Measurements from ENCODE around the gene PRRC1. TPM values are rescaled to one million over a fixed set of nuclear protein-coding genes. Genes with fewer than 3 reads are reported as not detected.

The PRRC1 gene
- total RNA-seq, 1 experiment from 2014 or later: 109 TPM

GRCh38 chr5:127572930-127573329 lies 55.5 kb downstream of the PRRC1 start:
- Mint-ChIP-seq H3K4me1 (ENCODE audit: insufficient read depth, unreplicated experiment) (peaks cover 11% of the 10 kb centered on the region), H3K27me3 (ENCODE audit: insufficient read depth, unreplicated experiment) (peaks cover 6% of the 10 kb centered on the region), H3K4me3 (ENCODE audit: unreplicated experiment) (no peak overlapping the region), H3K27ac (ENCODE audit: low read depth, unreplicated experiment) (no peak overlapping the region), H3K9me3 (ENCODE audit: unreplicated experiment) (peaks cover 11% of the 10 kb centered on the region), H3K36me3 (ENCODE audit: insufficient read depth, unreplicated experiment) (no peaks in the 10 kb centered on the region)
- no TSS peak for BruUV-seq (replicated peaks)
- TF ChIP-seq CTCF (IDR thresholded peaks at IDR 0.05; ENCODE audit: unreplicated experiment): peak; percentile 32
- intact Hi-C loops (cut with micrococcal nuclease): no loop called here
- POLR2A ChIA-PET: no interaction called here
- DNase-seq (ENCODE audit: unreplicated experiment): peak; percentile 35
- CTCF ChIA-PET: interaction anchor here (0.6 to 7.3 kb wide), 30 partner anchors 9 to 629 kb away, joined by 3 to 82 read pairs (median 4); no protein-coding TSS in a partner anchor

GRCh38 chr5:127574852-127575679 lies 57.6 kb downstream of the PRRC1 start:
- Mint-ChIP-seq H3K4me3 (ENCODE audit: unreplicated experiment) (no peak overlapping the region), H3K27ac (ENCODE audit: low read depth, unreplicated experiment) (no peak overlapping the region), H3K9me3 (ENCODE audit: unreplicated experiment) (peaks cover 11% of the 10 kb centered on the region), H3K27me3 (ENCODE audit: insufficient read depth, unreplicated experiment) (no peaks in the 10 kb centered on the region), H3K36me3 (ENCODE audit: insufficient read depth, unreplicated experiment) (no peaks in the 10 kb centered on the region), H3K4me1 (ENCODE audit: insufficient read depth, unreplicated experiment) (peaks cover 6% of the 10 kb centered on the region)
- DNase-seq (ENCODE audit: unreplicated experiment): no peak
- POLR2A ChIA-PET: interaction anchor here (0.6 kb wide), 1 partner anchor 62 kb away, joined by 3 read pairs; no protein-coding TSS in a partner anchor
- CTCF ChIA-PET: interaction anchor here (0.7 to 7.3 kb wide), 8 partner anchors 10 to 626 kb away, joined by 3 to 82 read pairs (median 4); no protein-coding TSS in a partner anchor
- BruUV-seq (replicated peaks): no TSS peak
- no peak for TF ChIP-seq CTCF (IDR thresholded peaks at IDR 0.05; ENCODE audit: unreplicated experiment)
- intact Hi-C loops (cut with micrococcal nuclease): no loop called here

GRCh38 chr5:127577458-127577857 lies 60.0 kb downstream of the PRRC1 start:
- Mint-ChIP-seq H3K27me3 (ENCODE audit: insufficient read depth, unreplicated experiment) (no peaks in the 10 kb centered on the region), H3K4me1 (ENCODE audit: insufficient read depth, unreplicated experiment) (peaks cover 6% of the 10 kb centered on the region), H3K27ac (ENCODE audit: low read depth, unreplicated experiment) (no peak overlapping the region), H3K9me3 (ENCODE audit: unreplicated experiment) (peaks cover 11% of the 10 kb centered on the region), H3K4me3 (ENCODE audit: unreplicated experiment) (no peak overlapping the region), H3K36me3 (ENCODE audit: insufficient read depth, unreplicated experiment) (no peaks in the 10 kb centered on the region)
- POLR2A ChIA-PET: interaction anchor here (0.7 kb wide), 1 partner anchor 207 kb away, joined by 6 read pairs; no protein-coding TSS in a partner anchor
- no TSS peak for BruUV-seq (replicated peaks)
- no peak for DNase-seq (ENCODE audit: unreplicated experiment)
- no peak for TF ChIP-seq CTCF (IDR thresholded peaks at IDR 0.05; ENCODE audit: unreplicated experiment)
- intact Hi-C loops (cut with micrococcal nuclease): no loop called here
- CTCF ChIA-PET: interaction anchor here (0.6 to 1.8 kb wide), 4 partner anchors 11 to 624 kb away, joined by 3 to 5 read pairs (median 4); no protein-coding TSS in a partner anchor

- H3K4me1 Mint-ChIP-seq (ENCODE audit: insufficient read depth, unreplicated experiment): peaks cover 6% of the 10 kb centered on the region
- H3K36me3 Mint-ChIP-seq (ENCODE audit: insufficient read depth, unreplicated experiment): no peaks in the 10 kb centered on the region
- no peak for TF ChIP-seq CTCF (IDR thresholded peaks at IDR 0.05; ENCODE audit: unreplicated experiment)
- intact Hi-C loops (cut with micrococcal nuclease): no loop called here
- H3K4me3 Mint-ChIP-seq (ENCODE audit: unreplicated experiment): no peak overlapping the region
- ChIA-PET CTCF (no interaction called here), POLR2A (no interaction called here)
- no peak overlapping the region for H3K27ac Mint-ChIP-seq (ENCODE audit: low read depth, unreplicated experiment)
- BruUV-seq (replicated peaks): no TSS peak
- DNase-seq (ENCODE audit: unreplicated experiment): no peak
- no peaks in the 10 kb centered on the region for H3K9me3 Mint-ChIP-seq (ENCODE audit: unreplicated experiment)
- no peaks in the 10 kb centered on the region for H3K27me3 Mint-ChIP-seq (ENCODE audit: insufficient read depth, unreplicated experiment)
Observed at GRCh38 chr5:127580731-127581130, 63.3 kb downstream of the PRRC1 start.
